Ectodermal cell (in vitro differentiated cells): Measurements from ENCODE around the gene PPP3CA.

ENCODE experiments used
- H3K27ac ChIP-seq: 2 replicates; pipeline ENCODE4 v1.7.0; 2013; ENCODE audit warnings: mild to moderate bottlenecking, low read depth, low read length; ENCODE audit not compliant: insufficient read depth, poor library complexity, severe bottlenecking
- H3K27me3 ChIP-seq: 2 replicates; pipeline ENCODE4 v1.7.0; 2013; ENCODE audit warnings: mild to moderate bottlenecking, low read length; ENCODE audit not compliant: insufficient read depth, control insufficient read depth, poor library complexity, severe bottlenecking
- H3K36me3 ChIP-seq: one replicate; pipeline ENCODE4 v1.7.0; 2013; ENCODE audit warnings: low read length; ENCODE audit not compliant: control insufficient read depth, insufficient read depth
- H3K4me1 ChIP-seq: one replicate; pipeline ENCODE4 v1.7.0; 2013; ENCODE audit warnings: low read length; ENCODE audit not compliant: control insufficient read depth, insufficient read depth
- H3K4me3 ChIP-seq: 2 replicates; pipeline ENCODE4 v1.7.0; 2013; ENCODE audit warnings: low read depth, low read length, control low read depth; ENCODE audit not compliant: insufficient read depth
- H3K9me3 ChIP-seq: 2 replicates; pipeline ENCODE4 v1.7.0; 2013; ENCODE audit warnings: mild to moderate bottlenecking, low read length, moderate library complexity; ENCODE audit not compliant: control insufficient read depth
- WGBS, 2 experiments: methylation state at CpG; one replicate each; pipeline ENCODE4 v1.1.7; 2013; ENCODE audit warnings: missing lambda C conversion rate in 2 of 2; 5-methylcytosine and 5-hydroxymethylcytosine counted together

PPP3CA gene

GRCh38 chr4:101050088-101050836 is 297.1 kb downstream of the PPP3CA start:
- H3K27ac ChIP-seq, result no peak overlapping the region
- peaks cover 29% of the 10 kb centered on the region for H3K4me1 ChIP-seq
- H3K9me3 ChIP-seq, result no peaks in the 10 kb centered on the region
- H3K36me3 ChIP-seq, result no peaks in the 10 kb centered on the region
- no peak overlapping the region for H3K4me3 ChIP-seq
- 93 to 96% methylated on average over 5 to 6 of the region's 6 CpGs for WGBS, 2 experiments
- H3K27me3 ChIP-seq, result no peaks in the 10 kb centered on the region

DNA sequence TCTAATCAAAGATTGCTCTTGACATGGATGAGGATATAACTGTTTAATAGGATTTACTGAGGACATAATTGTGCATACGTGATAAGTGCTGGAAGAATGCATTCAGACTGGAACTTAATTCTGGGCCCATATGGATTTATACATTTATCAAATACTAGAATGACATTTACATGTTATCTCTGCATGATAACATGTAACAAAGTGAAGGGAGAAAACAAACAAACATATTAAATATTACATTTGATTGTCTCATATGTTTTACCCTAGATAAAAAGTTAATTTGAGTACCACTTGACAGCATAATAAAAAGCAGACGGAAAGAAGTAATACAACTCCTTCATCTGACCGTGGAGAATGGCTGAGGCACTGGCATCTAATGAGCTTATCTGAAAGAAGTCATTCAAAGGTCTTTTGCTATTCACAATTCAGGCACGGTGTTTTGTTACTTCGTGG is 297.8 kb downstream of the PPP3CA start:
- no peaks in the 10 kb centered on the region for H3K27me3 ChIP-seq
- WGBS, 2 experiments, result 51 to 61% methylated on average over 5 of the region's 5 CpGs
- no peaks in the 10 kb centered on the region for H3K36me3 ChIP-seq
- peaks cover 36% of the 10 kb centered on the region for H3K4me1 ChIP-seq
- no peak overlapping the region for H3K4me3 ChIP-seq
- H3K27ac ChIP-seq, result peak overlapping the region; percentile 26
- H3K9me3 ChIP-seq, result no peaks in the 10 kb centered on the region

GRCh38 chr4:101044766-101045165 is 302.6 kb downstream of the PPP3CA start:
- WGBS, 2 experiments, result 59 to 63% methylated on average over 1 of the region's 1 CpG
- Histone ChIP-seq H3K4me3 (no peak overlapping the region), H3K36me3 (no peaks in the 10 kb centered on the region), H3K27ac (no peak overlapping the region), H3K4me1 (peaks cover 23% of the 10 kb centered on the region), H3K27me3 (no peaks in the 10 kb centered on the region), H3K9me3 (no peaks in the 10 kb centered on the region)

DNA sequence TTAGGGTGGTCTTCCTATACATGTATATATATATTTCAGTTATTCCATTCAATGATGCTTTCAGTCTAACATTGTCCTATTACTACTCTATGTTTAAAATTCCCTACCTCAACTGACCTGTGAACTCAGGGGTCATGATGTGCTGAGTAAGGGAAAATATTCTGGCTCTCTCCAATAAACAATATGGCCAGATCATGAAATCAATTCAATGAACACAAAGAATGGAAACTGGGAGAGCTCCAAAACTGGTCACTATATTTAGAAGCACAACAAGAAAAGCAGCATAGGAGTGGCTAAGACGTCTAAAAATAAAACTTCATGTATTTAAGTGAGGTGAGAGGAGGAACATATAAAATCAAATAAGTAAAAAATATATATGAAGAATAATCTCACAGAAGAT is 304.5 kb downstream of the PPP3CA start:
- no peak overlapping the region for H3K4me3 ChIP-seq

GRCh38 chr4:101040776-101041175 is 306.6 kb downstream of the PPP3CA start:
- no peak overlapping the region for H3K27ac ChIP-seq
- H3K4me1 ChIP-seq, result peaks cover 15% of the 10 kb centered on the region
- no peaks in the 10 kb centered on the region for H3K9me3 ChIP-seq
- WGBS, 2 experiments, result 43 to 44% methylated on average over 2 of the region's 2 CpGs
- no peaks in the 10 kb centered on the region for H3K36me3 ChIP-seq
- H3K27me3 ChIP-seq, result no peaks in the 10 kb centered on the region
- no peak overlapping the region for H3K4me3 ChIP-seq

More for the DNA sequence above, 304.5 kb downstream of the PPP3CA start:
- peaks cover 15% of the 10 kb centered on the region for H3K4me1 ChIP-seq
- no peaks in the 10 kb centered on the region for H3K9me3 ChIP-seq
- H3K36me3 ChIP-seq, result no peaks in the 10 kb centered on the region
- no peaks in the 10 kb centered on the region for H3K27me3 ChIP-seq
- H3K27ac ChIP-seq, result no peak overlapping the region
- no CpG with 5 or more reads among the region's 1 CpG for WGBS, 2 experiments

- no peaks in the 10 kb centered on the region for H3K27me3 ChIP-seq
- no peaks in the 10 kb centered on the region for H3K9me3 ChIP-seq
- H3K27ac ChIP-seq, result no peak overlapping the region
- no peaks in the 10 kb centered on the region for H3K36me3 ChIP-seq
- no peak overlapping the region for H3K4me3 ChIP-seq
- peaks cover 7% of the 10 kb centered on the region for H3K4me1 ChIP-seq
- 97 to 100% methylated on average over 4 to 5 of the region's 5 CpGs for WGBS, 2 experiments
These were observed 308.0 kb downstream of the PPP3CA start for GRCh38 chr4:101039367-101039766.

- no peak overlapping the region for H3K4me3 ChIP-seq
- WGBS, 2 experiments, result 92 to 100% methylated on average over 1 of the region's 1 CpG
- no peak overlapping the region for H3K27ac ChIP-seq
- no peaks in the 10 kb centered on the region for H3K9me3 ChIP-seq
- H3K27me3 ChIP-seq, result no peaks in the 10 kb centered on the region
- no peaks in the 10 kb centered on the region for H3K36me3 ChIP-seq
- peaks cover 7% of the 10 kb centered on the region for H3K4me1 ChIP-seq
These were observed 309.4 kb downstream of the PPP3CA start for GRCh38 chr4:101037938-101038413.

GRCh38 chr4:101037249-101037648 is 310.1 kb downstream of the PPP3CA start:
- H3K9me3 ChIP-seq, result no peaks in the 10 kb centered on the region
- H3K36me3 ChIP-seq, result no peaks in the 10 kb centered on the region
- H3K4me3 ChIP-seq, result no peak overlapping the region
- no peaks in the 10 kb centered on the region for H3K27me3 ChIP-seq
- H3K4me1 ChIP-seq, result peaks cover 12% of the 10 kb centered on the region
- no peak overlapping the region for H3K27ac ChIP-seq
- 89 to 90% methylated on average over 3 of the region's 3 CpGs for WGBS, 2 experiments

- peaks cover 13% of the 10 kb centered on the region for H3K4me1 ChIP-seq
- H3K4me3 ChIP-seq, result no peak overlapping the region
- H3K27me3 ChIP-seq, result no peaks in the 10 kb centered on the region
- H3K27ac ChIP-seq, result no peak overlapping the region
- no peaks in the 10 kb centered on the region for H3K36me3 ChIP-seq
- H3K9me3 ChIP-seq, result no peaks in the 10 kb centered on the region
- 88 to 91% methylated on average over 2 of the region's 2 CpGs for WGBS, 2 experiments
These were observed 311.8 kb downstream of the PPP3CA start for GRCh38 chr4:101035487-101035886.

GRCh38 chr4:101033986-101034385 is 313.3 kb downstream of the PPP3CA start:
- Histone ChIP-seq H3K4me1 (peaks cover 11% of the 10 kb centered on the region), H3K27ac (no peak overlapping the region)
- WGBS, 2 experiments, result 92 to 96% methylated on average over 3 of the region's 3 CpGs

More at GRCh38 chr4:101033986-101034385, 313.3 kb downstream of the PPP3CA start:
- Histone ChIP-seq H3K27me3 (no peaks in the 10 kb centered on the region), H3K9me3 (no peaks in the 10 kb centered on the region), H3K4me3 (no peak overlapping the region), H3K36me3 (no peaks in the 10 kb centered on the region)
